Measurements from ENCODE around the gene SMTNL2. TPM values are rescaled to one million over a fixed set of nuclear protein-coding genes. Genes with fewer than 3 reads are reported as not detected.

SMTNL2 gene
- total RNA-seq, 1 experiment from 2014 or later, result 2.7 TPM

DNA sequence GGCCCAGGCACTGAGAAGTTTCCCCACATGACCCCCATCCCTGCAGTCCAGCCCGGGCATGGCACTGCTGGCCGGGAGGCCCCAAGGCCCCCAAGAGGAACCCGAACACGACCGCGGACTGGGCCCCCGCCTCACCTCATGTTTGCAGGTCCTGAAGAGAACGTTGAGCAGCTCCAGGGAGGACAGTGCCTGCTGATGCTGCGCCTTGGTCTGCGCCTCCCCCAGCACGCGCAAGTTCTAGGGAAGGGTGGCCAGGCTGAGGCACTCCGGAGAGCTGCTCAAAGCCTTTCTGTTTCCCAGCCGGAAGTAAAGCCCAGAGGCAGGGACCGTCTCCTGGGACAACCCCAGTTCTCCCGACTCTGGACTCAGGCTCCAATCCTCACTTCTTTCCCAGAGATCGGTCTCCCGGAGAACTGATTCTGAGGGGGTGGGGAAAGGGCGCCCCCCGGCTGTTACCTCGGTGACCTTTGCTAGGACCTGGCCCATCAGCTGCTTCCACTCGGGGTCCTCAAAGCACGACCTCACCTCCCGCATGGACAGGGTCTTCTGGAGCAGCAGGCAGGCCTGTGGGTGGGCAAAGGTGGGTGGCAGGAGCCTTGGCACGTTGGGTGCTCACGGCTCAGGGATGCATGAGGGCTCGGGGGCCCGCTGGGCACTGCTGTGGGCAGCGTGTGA, 42.9 kb upstream of the SMTNL2 start:
- Mint-ChIP-seq H3K27ac (no peak overlapping the region), H3K27me3 (ENCODE audit: low read depth) (no peaks in the 10 kb centered on the region), H3K36me3 (peaks cover 23% of the 10 kb centered on the region), H3K4me3 (no peak overlapping the region), H3K4me1 (peaks cover 5% of the 10 kb centered on the region; the same call in 1 of the 2 replicates), H3K9me3 (no peaks in the 10 kb centered on the region)
- peak; percentile 13 for DNase-seq (ENCODE audit: low spot score)
- POLR2A ChIA-PET, result no interaction called here
- no peak for ATAC-seq
- TF ChIP-seq ZNF396 (CRISPR knock-in tag; IDR thresholded peaks at IDR 0.05; ENCODE audit: borderline replicate concordance) (no peak), SMAD3 (CRISPR knock-in tag; IDR thresholded peaks at IDR 0.05; ENCODE audit: borderline replicate concordance) (no peak)
- CTCF ChIA-PET, result interaction anchor here (1.3 to 8.2 kb wide), 2 partner anchors 108 to 120 kb away, joined by 3 to 57 read pairs; partner anchors contain the start of gene SPNS3

DNA sequence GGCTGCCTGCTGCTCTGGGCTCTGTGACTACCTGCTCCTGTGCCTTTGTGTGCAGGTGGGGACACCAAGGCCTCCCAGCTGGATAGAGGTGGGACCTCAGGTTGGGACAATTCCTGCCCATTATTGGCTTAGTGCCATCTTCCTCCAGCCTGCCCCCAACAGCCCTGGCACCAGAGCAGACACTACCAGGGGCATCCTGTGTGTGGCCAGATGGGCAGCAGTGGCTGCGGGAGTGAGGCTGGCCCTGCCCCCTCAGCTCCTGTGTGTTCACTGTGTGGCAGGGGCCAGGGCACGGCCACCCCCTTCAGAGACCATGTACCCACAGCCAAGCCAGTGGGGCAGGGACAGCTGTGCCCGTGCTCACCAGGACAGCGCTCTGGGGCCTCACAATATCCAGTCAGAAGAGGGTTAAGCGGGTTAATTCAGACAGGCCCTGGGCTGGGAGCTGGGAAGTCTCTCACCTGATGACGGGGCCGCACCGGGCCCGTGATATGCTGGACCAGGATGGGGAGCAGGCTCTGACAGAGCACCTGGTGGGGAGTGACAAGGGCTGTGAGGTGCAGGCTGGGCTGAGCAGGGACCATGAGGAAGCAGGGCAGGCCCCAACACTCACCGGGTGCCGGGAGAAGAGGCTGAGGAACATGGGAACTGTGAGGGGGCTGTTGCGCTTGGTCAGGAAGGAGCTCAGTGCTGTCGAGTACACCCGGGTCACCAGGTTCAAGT, 42.2 kb upstream of the SMTNL2 start:
- TF ChIP-seq, protein P1, sequence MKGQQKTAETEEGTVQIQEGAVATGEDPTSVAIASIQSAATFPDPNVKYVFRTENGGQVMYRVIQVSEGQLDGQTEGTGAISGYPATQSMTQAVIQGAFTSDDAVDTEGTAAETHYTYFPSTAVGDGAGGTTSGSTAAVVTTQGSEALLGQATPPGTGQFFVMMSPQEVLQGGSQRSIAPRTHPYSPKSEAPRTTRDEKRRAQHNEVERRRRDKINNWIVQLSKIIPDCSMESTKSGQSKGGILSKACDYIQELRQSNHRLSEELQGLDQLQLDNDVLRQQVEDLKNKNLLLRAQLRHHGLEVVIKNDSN (CRISPR knock-in tag; IDR thresholded peaks at IDR 0.05), result no peak
- TF ChIP-seq ZNF671 (CRISPR knock-in tag; IDR thresholded peaks at IDR 0.05) (no peak), SMAD3 (CRISPR knock-in tag; IDR thresholded peaks at IDR 0.05; ENCODE audit: borderline replicate concordance) (no peak)
- Mint-ChIP-seq H3K9me3 (no peaks in the 10 kb centered on the region), H3K27ac (no peak overlapping the region), H3K27me3 (ENCODE audit: low read depth) (no peaks in the 10 kb centered on the region), H3K4me1 (peaks cover under 1% of the 10 kb centered on the region; the same call in 1 of the 2 replicates), H3K36me3 (peaks cover 29% of the 10 kb centered on the region), H3K4me3 (no peak overlapping the region)
- DNase-seq (ENCODE audit: low spot score) (no peak), ATAC-seq (no peak)
- ChIA-PET POLR2A (no interaction called here), CTCF (interaction anchor here (8.2 kb wide), 1 partner anchor 121 kb away, joined by 57 read pairs; no protein-coding TSS in a partner anchor)

DNA sequence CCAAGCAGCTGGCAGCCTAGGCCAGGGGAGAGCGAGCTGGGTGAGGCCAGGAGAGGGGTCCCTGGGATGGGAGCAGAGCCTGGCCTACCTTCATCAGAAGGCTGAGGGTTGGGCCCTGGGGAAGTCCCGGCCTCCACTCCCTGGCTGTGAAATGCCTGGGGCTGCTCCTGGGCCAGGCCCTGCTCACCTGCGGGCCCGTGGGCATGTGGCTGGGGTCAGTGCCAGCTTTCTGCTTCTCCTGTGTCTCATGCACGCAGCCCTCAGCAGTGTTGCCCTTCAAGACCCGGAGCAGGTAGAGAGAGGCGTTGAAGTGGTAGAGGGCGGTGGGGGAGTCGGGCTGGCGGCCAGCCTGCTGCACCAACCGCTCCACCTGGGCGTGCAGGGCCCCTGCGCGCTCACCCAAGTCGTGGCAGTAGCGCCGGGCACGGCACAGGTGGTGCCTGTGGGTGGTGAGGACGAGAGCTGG, 41.6 kb upstream of the SMTNL2 start:
- TF ChIP-seq GTF2I (CRISPR knock-in tag; conservative IDR thresholded peaks at IDR 0.05) (no peak), TP53 (CRISPR knock-in tag; IDR thresholded peaks at IDR 0.05) (no peak), GRHL2 (CRISPR knock-in tag; IDR thresholded peaks at IDR 0.05; ENCODE audit: insufficient replicate concordance, severe bottlenecking) (no peak)
- TF ChIP-seq, protein P2, sequence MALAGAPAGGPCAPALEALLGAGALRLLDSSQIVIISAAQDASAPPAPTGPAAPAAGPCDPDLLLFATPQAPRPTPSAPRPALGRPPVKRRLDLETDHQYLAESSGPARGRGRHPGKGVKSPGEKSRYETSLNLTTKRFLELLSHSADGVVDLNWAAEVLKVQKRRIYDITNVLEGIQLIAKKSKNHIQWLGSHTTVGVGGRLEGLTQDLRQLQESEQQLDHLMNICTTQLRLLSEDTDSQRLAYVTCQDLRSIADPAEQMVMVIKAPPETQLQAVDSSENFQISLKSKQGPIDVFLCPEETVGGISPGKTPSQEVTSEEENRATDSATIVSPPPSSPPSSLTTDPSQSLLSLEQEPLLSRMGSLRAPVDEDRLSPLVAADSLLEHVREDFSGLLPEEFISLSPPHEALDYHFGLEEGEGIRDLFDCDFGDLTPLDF (CRISPR knock-in tag; IDR thresholded peaks at IDR 0.05), result no peak
- TF ChIP-seq, protein P3, sequence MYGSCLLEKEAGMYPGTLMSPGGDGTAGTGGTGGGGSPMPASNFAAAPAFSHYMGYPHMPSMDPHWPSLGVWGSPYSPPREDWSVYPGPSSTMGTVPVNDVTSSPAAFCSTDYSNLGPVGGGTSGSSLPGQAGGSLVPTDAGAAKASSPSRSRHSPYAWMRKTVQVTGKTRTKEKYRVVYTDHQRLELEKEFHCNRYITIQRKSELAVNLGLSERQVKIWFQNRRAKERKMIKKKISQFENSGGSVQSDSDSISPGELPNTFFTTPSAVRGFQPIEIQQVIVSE (CRISPR knock-in tag; IDR thresholded peaks at IDR 0.05; ENCODE audit: borderline replicate concordance), result no peak
- TF ChIP-seq, protein P4, sequence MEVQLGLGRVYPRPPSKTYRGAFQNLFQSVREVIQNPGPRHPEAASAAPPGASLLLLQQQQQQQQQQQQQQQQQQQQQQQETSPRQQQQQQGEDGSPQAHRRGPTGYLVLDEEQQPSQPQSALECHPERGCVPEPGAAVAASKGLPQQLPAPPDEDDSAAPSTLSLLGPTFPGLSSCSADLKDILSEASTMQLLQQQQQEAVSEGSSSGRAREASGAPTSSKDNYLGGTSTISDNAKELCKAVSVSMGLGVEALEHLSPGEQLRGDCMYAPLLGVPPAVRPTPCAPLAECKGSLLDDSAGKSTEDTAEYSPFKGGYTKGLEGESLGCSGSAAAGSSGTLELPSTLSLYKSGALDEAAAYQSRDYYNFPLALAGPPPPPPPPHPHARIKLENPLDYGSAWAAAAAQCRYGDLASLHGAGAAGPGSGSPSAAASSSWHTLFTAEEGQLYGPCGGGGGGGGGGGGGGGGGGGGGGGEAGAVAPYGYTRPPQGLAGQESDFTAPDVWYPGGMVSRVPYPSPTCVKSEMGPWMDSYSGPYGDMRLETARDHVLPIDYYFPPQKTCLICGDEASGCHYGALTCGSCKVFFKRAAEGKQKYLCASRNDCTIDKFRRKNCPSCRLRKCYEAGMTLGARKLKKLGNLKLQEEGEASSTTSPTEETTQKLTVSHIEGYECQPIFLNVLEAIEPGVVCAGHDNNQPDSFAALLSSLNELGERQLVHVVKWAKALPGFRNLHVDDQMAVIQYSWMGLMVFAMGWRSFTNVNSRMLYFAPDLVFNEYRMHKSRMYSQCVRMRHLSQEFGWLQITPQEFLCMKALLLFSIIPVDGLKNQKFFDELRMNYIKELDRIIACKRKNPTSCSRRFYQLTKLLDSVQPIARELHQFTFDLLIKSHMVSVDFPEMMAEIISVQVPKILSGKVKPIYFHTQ (CRISPR knock-in tag; IDR thresholded peaks at IDR 0.05), result no peak
- TF ChIP-seq, protein P5, sequence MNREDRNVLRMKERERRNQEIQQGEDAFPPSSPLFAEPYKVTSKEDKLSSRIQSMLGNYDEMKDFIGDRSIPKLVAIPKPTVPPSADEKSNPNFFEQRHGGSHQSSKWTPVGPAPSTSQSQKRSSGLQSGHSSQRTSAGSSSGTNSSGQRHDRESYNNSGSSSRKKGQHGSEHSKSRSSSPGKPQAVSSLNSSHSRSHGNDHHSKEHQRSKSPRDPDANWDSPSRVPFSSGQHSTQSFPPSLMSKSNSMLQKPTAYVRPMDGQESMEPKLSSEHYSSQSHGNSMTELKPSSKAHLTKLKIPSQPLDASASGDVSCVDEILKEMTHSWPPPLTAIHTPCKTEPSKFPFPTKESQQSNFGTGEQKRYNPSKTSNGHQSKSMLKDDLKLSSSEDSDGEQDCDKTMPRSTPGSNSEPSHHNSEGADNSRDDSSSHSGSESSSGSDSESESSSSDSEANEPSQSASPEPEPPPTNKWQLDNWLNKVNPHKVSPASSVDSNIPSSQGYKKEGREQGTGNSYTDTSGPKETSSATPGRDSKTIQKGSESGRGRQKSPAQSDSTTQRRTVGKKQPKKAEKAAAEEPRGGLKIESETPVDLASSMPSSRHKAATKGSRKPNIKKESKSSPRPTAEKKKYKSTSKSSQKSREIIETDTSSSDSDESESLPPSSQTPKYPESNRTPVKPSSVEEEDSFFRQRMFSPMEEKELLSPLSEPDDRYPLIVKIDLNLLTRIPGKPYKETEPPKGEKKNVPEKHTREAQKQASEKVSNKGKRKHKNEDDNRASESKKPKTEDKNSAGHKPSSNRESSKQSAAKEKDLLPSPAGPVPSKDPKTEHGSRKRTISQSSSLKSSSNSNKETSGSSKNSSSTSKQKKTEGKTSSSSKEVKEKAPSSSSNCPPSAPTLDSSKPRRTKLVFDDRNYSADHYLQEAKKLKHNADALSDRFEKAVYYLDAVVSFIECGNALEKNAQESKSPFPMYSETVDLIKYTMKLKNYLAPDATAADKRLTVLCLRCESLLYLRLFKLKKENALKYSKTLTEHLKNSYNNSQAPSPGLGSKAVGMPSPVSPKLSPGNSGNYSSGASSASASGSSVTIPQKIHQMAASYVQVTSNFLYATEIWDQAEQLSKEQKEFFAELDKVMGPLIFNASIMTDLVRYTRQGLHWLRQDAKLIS (CRISPR knock-in tag; IDR thresholded peaks at IDR 0.05; ENCODE audit: borderline replicate concordance), result no peak
- CTCF ChIA-PET, result no interaction called here
- Mint-ChIP-seq H3K4me3 (no peak overlapping the region), H3K36me3 (peaks cover 34% of the 10 kb centered on the region), H3K27ac (no peak overlapping the region), H3K9me3 (no peaks in the 10 kb centered on the region), H3K27me3 (ENCODE audit: low read depth) (no peaks in the 10 kb centered on the region), H3K4me1 (no peaks in the 10 kb centered on the region)
- POLR2A ChIA-PET, result no interaction called here
- ATAC-seq (no peak), DNase-seq (ENCODE audit: low spot score) (no peak)

All from WTC11 (cell line).